GM18858 (cell line): ENCODE data around the gene CKAP2L.

ENCODE experiments used
- ATAC-seq: cut with Tn5 transposase; IDR thresholded peaks from one replicate; pipeline ENCODE4 v1.9.1; 2021; ENCODE audit not compliant: unreplicated experiment

CKAP2L gene

GRCh38 chr2:112791693-112792230 is 27.4 kb upstream of the CKAP2L start:
- no peak for ATAC-seq

DNA sequence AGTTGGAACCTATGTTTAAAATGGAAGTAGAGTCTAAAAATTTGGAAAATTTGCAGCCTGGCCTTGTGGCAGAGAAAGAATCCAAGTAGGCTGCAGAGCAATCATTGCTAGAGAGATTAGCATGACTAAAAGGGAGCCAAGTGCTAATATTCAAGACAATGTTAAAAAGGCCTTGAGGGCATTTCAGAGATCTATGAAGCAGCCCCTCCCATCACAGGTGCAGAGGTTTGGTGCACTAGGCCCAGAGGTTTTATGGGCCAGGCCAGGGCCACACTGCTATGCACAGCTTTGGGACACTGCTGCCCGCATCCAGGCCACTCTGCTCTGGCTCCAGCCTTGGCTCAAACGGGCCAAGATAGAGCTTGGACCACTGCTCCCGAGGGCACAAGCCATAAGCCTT is 26.6 kb upstream of the CKAP2L start:
- ATAC-seq, result no peak

DNA sequence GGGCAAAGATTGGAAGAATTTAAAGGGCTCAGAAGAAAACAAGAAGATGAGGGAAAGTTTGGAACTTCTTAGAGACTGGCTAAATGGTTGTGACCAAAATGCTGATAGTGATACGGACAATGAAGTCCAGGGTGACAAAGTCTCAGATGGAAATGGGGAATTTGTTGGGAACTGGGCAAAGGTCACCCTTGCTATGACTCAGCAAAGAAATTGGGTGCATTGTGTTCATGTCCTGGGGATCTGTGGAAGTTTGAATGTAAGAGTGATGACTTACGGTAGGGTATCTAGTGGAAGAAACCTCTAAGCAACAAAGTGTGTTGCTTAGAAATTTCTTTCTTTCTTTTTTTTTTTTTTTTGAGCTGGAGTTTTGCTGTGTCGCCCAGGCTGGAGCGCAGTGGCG is 25.9 kb upstream of the CKAP2L start:
- no peak for ATAC-seq

DNA sequence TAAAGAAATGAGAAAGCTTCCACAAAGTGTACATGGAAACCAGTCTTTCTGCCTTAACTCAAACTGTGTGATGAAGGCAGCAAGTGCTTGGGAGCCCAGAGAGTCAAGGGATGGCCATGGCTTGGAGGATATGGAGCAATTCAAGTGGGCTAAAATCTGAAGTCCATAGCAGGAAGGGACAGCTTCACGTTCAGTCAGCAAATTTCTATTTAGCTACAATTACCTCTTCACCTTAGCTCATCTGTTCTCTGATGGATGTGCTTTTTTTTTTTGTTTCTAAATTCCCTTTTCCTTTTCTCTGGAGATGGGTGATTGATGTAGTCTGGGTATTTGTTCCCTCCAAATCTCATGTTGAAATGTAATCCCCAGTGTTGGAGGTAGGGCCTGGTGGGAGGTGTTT is 24.8 kb upstream of the CKAP2L start:
- no peak for ATAC-seq

DNA sequence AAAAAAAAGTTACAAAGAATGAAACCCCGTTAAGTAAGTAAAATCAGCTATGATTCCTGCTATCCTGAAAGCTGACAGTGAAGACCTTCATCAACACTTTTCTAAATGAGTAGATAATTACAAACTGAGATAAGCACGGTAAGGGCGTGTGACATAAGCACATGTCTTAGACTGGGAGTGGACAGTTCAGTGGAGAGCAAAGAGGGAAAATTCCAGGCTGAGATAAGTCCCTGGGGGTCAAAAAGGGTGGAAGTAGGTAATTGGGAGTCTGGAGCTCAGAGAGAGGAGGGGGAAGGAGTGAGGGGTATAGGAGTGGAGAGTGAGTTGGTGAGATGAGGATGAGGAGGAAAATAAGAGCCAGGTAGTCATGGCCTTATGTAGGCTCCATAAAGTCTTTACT is 24.2 kb upstream of the CKAP2L start:
- ATAC-seq, result no peak

GRCh38 chr2:112787729-112788393 is 23.5 kb upstream of the CKAP2L start:
- no peak for ATAC-seq

DNA sequence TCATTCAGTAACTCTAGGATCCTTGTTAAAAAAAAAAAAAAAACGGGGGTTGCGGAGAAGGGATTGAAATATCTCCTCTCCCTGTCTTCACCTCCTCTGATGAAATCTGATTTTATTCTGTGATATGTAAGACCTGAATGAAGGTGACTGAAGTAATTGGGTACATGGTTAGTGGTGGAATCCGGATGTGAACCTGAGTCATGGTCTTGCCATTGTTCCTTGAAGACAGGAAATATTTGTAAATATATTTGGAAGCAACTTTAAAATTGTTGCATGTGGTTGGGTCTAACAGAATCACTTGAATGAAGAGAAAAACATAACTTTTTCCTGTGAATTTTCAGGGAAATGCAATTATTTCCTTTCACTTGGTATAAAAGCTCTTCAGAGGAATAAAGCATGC is 22.9 kb upstream of the CKAP2L start:
- no peak for ATAC-seq

- no peak for ATAC-seq
Measured at GRCh38 chr2:112784199-112785189, 20.1 kb upstream of the CKAP2L start, which contains the start of gene IL1A. Gene IL1A, minus strand, starts transcription at chr2:112784493. Its CDS starts 723 bp downstream, at chr2:112783770.

DNA sequence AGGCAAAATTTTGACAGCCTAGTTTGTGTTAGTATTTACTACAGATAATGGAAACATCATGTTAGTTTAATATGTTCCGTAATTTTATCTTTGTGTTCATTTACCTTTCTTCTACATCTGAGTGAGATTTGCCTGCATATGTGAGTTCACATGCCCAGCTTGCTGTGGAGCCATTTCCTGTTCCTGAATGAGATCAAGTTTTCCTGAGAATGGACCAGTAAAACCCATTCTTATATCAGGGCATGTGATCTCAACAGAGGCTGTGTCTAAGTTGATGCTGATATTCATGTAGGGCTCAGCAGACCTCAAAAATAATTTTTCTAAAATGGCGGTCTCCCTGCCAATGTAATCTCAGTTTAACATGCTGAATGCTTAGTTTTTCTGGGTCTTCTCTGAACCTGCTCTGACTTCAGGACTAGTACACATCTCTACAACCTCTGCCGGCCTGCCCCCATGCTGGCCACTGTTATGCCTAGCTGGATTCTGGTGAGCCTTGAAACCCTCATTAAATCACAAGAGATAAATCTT is 18.8 kb upstream of the CKAP2L start:
- no peak for ATAC-seq

DNA sequence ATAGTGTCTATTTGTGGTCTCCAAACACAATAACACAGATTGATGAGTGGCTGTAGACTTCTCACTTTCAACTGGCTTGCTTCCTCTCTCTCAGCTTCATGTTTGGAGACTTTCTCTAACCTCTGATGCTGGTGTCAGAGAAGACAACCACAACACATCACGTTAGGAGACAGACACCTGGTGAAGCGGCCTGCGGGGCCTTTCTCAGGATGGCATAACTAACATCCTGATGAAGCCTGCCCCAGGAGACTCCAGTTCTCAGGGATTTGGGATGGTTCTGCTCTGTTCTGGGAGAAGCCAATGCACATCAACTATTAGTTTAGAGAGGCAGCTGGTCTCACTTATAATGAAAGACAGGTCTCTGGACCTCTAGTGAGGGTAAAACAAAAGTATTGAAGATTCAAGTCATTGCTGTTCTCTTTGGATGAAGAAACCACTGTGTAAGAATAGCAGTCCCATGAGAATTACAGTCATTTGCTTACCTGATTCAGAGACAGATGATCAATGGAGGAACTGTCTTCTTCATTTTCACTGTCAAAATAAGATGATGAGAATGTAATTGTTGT is 17.9 kb upstream of the CKAP2L start:
- peak; percentile 74 for ATAC-seq

DNA sequence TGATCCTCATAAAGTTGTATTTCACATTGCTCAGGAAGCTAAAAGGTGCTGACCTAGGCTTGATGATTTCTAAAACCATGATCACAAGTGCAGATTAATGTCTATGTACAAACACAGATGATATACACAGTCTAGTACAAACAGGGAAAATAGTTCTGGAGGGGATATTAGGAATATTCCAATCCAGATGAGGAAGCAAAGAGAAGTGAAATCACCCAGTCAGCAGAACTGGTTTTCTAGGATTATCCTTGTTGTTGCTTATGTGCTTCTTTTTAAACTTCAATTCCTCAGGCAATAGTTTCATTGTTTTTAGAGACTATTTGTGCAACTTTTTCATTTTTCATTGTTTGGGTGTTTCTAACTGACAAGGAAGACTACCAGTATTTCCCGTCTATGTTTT is 15.2 kb upstream of the CKAP2L start:
- no peak for ATAC-seq

DNA sequence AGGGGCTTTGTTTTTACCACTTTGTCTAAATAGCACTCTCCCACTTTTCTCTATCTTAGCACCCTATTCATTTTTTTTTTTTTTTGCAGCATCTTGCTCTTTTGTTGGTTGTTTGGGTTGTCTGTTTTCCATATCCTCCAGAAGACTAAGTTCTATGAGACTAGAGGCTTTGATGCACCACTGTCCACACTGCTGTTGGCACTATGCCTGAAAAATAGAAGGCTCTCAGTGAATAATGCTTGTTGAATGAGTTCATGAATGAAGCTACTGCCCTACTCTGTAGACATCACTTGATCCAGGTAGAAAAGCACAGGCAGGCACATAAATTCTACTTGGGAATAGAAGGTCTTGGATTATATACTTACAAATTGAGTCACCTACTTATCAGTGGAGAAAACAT is 12.6 kb upstream of the CKAP2L start:
- no peak for ATAC-seq

- no peak for ATAC-seq
Measured at GRCh38 chr2:112776113-112776512, 11.7 kb upstream of the CKAP2L start.

DNA sequence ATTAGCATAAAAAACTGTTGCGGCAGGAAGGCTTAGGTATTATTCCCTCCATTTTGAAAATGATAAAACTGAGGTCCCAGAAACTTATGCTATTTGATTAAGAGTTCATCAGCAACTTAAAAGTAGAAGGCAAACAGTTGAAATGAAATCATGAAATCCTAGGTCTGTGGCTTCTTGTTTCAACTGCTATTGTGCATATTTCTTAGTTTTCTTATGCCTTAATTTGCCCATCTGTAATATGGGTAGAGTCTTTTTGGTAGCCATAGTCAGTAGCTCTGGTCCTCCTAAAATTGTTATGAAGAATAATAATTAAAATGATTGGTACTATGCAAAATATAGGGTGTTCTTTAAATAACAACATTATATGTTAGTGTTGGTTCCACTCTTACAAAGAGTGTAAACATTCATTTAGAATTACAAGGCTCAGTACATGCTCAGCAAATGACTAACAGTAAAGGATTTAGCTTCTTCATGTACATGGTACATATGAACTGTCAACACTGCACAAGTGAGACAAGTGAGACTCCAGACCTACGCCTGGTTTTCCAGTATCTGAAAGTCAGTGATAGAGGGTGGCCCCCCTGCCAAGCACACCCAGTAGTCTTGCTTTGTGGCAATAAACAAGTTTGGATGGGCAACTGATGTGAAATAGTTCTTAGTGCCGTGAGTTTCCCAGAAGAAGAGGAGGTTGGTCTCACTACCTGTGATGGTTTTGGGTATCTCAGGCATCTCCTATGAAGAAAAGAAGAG is 10.3 kb upstream of the CKAP2L start:
- ATAC-seq, result no peak

DNA sequence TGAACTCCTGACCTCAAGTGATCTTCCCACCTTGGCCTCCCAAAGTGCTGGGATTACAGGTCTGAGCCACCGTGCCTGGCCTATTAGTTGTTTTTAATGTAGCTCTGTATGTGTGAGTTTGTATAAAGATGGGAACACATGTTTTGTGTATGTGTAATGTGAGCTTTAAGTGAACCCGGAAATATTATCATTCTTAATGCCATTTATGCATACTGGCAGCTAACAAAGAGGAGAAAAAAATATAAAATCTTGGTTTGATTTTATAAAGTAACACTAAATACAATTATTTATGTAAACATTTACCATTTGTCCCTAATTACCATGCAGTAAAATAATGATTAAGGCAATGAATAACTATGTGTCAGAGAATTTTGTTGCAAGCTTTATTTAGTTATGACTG is 9.1 kb upstream of the CKAP2L start:
- no peak for ATAC-seq

- no peak for ATAC-seq
Measured at GRCh38 chr2:112772911-112773475, 8.6 kb upstream of the CKAP2L start.

GRCh38 chr2:112772322-112772721 is 7.9 kb upstream of the CKAP2L start:
- no peak for ATAC-seq

DNA sequence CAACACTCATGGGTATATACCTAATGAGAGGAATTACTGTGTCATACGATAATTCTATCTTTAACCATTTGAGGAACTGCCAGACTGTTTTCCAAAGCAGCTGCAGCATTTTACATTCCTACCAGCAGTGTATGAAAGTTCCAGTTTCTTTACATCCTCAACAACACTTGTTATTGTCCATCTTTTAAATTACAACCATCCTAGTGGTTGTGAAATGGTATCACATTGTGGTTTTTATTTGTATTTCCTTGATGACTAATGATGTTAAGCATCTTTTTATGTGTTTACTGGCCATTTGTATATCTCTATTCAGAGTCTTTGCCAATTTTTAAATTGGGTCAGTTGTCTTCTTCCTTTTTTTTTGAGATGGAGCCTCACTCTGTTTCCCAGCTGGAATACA is 4.0 kb upstream of the CKAP2L start:
- ATAC-seq, result no peak

GRCh38 chr2:112767693-112768330 is 3.4 kb upstream of the CKAP2L start:
- ATAC-seq, result no peak

DNA sequence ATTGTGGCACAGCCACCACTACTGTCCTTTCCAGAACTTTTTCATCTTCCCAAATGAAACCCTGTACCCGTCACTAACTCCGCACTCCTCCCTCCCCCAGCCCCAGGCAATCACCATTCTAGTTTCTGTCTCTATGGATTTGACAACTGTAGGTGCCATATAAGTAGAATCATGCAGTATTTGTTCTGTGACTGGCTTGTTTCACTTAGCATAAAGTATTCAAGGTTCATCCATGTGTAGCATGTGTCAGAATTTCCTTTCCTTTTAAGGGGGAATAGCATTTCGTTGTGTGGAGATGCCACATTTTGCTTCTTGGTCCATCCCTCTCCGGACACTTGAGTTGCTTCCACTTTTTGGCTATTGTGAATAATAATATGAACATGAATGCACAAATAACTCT is 842 bp upstream of the CKAP2L start:
- no peak for ATAC-seq
